Measurements from ENCODE around the gene TIGD3.

GRCh38 chr11:65375012-65375411 is 20.5 kb downstream of the TIGD3 start:
- TF ChIP-seq, protein P1, sequence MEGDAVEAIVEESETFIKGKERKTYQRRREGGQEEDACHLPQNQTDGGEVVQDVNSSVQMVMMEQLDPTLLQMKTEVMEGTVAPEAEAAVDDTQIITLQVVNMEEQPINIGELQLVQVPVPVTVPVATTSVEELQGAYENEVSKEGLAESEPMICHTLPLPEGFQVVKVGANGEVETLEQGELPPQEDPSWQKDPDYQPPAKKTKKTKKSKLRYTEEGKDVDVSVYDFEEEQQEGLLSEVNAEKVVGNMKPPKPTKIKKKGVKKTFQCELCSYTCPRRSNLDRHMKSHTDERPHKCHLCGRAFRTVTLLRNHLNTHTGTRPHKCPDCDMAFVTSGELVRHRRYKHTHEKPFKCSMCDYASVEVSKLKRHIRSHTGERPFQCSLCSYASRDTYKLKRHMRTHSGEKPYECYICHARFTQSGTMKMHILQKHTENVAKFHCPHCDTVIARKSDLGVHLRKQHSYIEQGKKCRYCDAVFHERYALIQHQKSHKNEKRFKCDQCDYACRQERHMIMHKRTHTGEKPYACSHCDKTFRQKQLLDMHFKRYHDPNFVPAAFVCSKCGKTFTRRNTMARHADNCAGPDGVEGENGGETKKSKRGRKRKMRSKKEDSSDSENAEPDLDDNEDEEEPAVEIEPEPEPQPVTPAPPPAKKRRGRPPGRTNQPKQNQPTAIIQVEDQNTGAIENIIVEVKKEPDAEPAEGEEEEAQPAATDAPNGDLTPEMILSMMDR (IDR thresholded peaks at IDR 0.05; ENCODE audit: insufficient read depth, low read depth, low read length): no peak
- no peak for TF ChIP-seq EZH2 (IDR thresholded peaks at IDR 0.05; ENCODE audit: insufficient read depth, low read length)
